ENCODE results near the gene LCA5. TPM values are rescaled to one million over a fixed set of nuclear protein-coding genes. Genes with fewer than 3 reads are reported as not detected.
"Not testable (repeated sequence)": the region's sequence is repeated elsewhere in the genome, so short reads cannot be mapped to it uniquely, and the experiment has no call there.

Gene LCA5
- total RNA-seq, 1 experiment from 2014 or later: 7.0 TPM

- Histone ChIP-seq H3K27me3 (ENCODE audit: control insufficient read depth, insufficient read depth, low read length) (no peaks in the 10 kb centered on the region), H3K4me1 (ENCODE audit: control insufficient read depth, insufficient read depth, low read length) (no peaks in the 10 kb centered on the region), H3K36me3 (ENCODE audit: control insufficient read depth, insufficient read depth, low read length) (no peaks in the 10 kb centered on the region), H3K27ac (ENCODE audit: low read length) (no peak overlapping the region), H3K4me3 (ENCODE audit: low read depth in 2 of 2, low read length in 2 of 2) (no peak overlapping the region), H3K9me3 (ENCODE audit: control insufficient read depth, insufficient read depth, low read depth, low read length) (no peaks in the 10 kb centered on the region)
- TF ChIP-seq SIN3A (IDR thresholded peaks at IDR 0.05; ENCODE audit: borderline replicate concordance, insufficient read depth, low read depth, low read length) (no peak), TCF7L2 (IDR thresholded peaks at IDR 0.05; ENCODE audit: low read depth, low read length) (no peak), CTCF (IDR thresholded peaks at IDR 0.05) (no peak), POLR2AphosphoS5 (IDR thresholded peaks at IDR 0.05; ENCODE audit: low read depth, low read length) (no peak), REST (IDR thresholded peaks at IDR 0.05; ENCODE audit: insufficient read depth in 1 of 2, low read depth in 2 of 2, low read length in 1 of 2) (no peak)
- in situ Hi-C loops (cut with HindIII; ENCODE audit: low pct_unique_long_range_greater_than_20kb, low sequenced_read_pairs) (no loop called here), intact Hi-C loops (cut with micrococcal nuclease; ENCODE audit: unreplicated experiment) (no loop called here)
- ATAC-seq (no peak), DNase-seq (ENCODE audit: low read depth, low spot score) (no peak)
- no TSS peak for BruUV-seq (replicated peaks)
- POLR2A ChIA-PET: no interaction called here
- CTCF ChIA-PET: no interaction called here
Observed at GRCh38 chr6:79450984-79451383, 86.2 kb downstream of the LCA5 start.

- ChIA-PET CTCF (no interaction called here), POLR2A (no interaction called here)
- ATAC-seq (no peak), DNase-seq (ENCODE audit: low read depth, low spot score) (no peak)
- no peak for TF ChIP-seq SIN3A (IDR thresholded peaks at IDR 0.05; ENCODE audit: borderline replicate concordance, insufficient read depth, low read depth, low read length)
- TF ChIP-seq REST (IDR thresholded peaks at IDR 0.05; ENCODE audit: insufficient read depth in 1 of 2, low read depth in 2 of 2, low read length in 1 of 2): no peak
- no peak for TF ChIP-seq TCF7L2 (IDR thresholded peaks at IDR 0.05; ENCODE audit: low read depth, low read length)
- no peak for TF ChIP-seq POLR2AphosphoS5 (IDR thresholded peaks at IDR 0.05; ENCODE audit: low read depth, low read length)
- TF ChIP-seq CTCF (IDR thresholded peaks at IDR 0.05): no peak
- Histone ChIP-seq H3K4me3 (ENCODE audit: low read depth in 2 of 2, low read length in 2 of 2) (no peak overlapping the region), H3K36me3 (ENCODE audit: control insufficient read depth, insufficient read depth, low read length) (no peaks in the 10 kb centered on the region), H3K9me3 (ENCODE audit: control insufficient read depth, insufficient read depth, low read depth, low read length) (no peaks in the 10 kb centered on the region), H3K27me3 (ENCODE audit: control insufficient read depth, insufficient read depth, low read length) (no peaks in the 10 kb centered on the region), H3K27ac (ENCODE audit: low read length) (no peak overlapping the region), H3K4me1 (ENCODE audit: control insufficient read depth, insufficient read depth, low read length) (no peaks in the 10 kb centered on the region)
- in situ Hi-C loops (cut with HindIII; ENCODE audit: low pct_unique_long_range_greater_than_20kb, low sequenced_read_pairs): no loop called here
- intact Hi-C loops (cut with micrococcal nuclease; ENCODE audit: unreplicated experiment): no loop called here
- no TSS peak for BruUV-seq (replicated peaks)
Observed at GRCh38 chr6:79446006-79446405, 91.2 kb downstream of the LCA5 start.

GRCh38 chr6:79443876-79444275 lies 93.4 kb downstream of the LCA5 start:
- in situ Hi-C loops (cut with HindIII; ENCODE audit: low pct_unique_long_range_greater_than_20kb, low sequenced_read_pairs); H3K4me1 ChIP-seq (ENCODE audit: control insufficient read depth, insufficient read depth, low read length); H3K27ac ChIP-seq (ENCODE audit: low read length); ATAC-seq; POLR2A ChIA-PET; intact Hi-C loops (cut with micrococcal nuclease; ENCODE audit: unreplicated experiment); H3K36me3 ChIP-seq (ENCODE audit: control insufficient read depth, insufficient read depth, low read length); H3K27me3 ChIP-seq (ENCODE audit: control insufficient read depth, insufficient read depth, low read length); H3K9me3 ChIP-seq (ENCODE audit: control insufficient read depth, insufficient read depth, low read depth, low read length); H3K4me3 ChIP-seq (ENCODE audit: low read depth in 2 of 2, low read length in 2 of 2); BruUV-seq (replicated peaks); CTCF ChIA-PET; DNase-seq (ENCODE audit: low read depth, low spot score): not testable (repeated sequence)
